COLO668 (cell line): Measurements from ENCODE around the gene CCND2.

Experiments used
- DNase-seq: peaks from one replicate; lab custom pipeline; 2025; ENCODE audit not compliant: unreplicated experiment; lab: John Stamatoyannopoulos, UW

The CCND2 gene

GRCh38 chr12:4256043-4256826, 17.3 kb upstream of the CCND2 start:
- DNase-seq, result no peak

DNA sequence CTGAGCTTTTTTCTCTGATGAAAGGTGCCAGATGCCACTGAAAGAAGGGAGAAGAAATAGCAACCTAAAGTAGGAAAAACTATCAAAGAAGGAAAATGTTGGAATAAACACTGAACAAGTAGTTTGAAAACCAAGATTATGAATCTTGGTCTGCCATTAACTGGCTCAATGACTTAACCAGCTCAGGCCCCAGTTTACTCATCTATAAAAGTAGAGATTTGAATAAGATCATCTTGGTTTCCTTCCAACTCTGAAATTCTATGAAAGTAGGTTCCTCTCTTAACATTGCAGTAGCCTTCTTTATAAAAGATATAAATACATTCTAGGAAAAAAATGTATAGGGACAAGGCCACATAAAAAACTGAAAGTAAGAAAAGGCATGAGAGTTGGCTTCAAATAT, 16.1 kb upstream of the CCND2 start:
- DNase-seq, result no peak

- DNase-seq, result no peak
These were observed 14.5 kb upstream of the CCND2 start for GRCh38 chr12:4259099-4259498.

GRCh38 chr12:4261655-4262054, 11.9 kb upstream of the CCND2 start:
- DNase-seq, result no peak

GRCh38 chr12:4265280-4265679, 8.3 kb upstream of the CCND2 start:
- no peak for DNase-seq

DNA sequence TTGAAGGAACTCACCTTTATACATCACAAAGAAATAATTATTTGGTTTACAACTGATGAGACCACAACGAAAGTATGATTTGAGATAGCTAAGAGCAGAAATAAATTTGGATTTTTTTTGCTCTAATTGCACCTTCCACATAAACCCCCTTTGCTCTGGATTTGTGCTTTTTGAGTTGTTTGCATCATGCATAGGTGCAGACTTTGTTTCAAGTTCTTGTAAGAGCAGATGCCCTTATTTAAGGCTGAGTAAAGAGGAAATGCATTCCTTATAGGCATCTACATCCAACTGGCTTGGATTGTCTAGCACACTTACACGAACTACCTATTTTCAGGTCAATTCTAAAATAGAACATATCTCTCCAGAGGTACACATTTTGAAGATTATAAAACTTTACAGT, 6.6 kb upstream of the CCND2 start:
- no peak for DNase-seq

DNA sequence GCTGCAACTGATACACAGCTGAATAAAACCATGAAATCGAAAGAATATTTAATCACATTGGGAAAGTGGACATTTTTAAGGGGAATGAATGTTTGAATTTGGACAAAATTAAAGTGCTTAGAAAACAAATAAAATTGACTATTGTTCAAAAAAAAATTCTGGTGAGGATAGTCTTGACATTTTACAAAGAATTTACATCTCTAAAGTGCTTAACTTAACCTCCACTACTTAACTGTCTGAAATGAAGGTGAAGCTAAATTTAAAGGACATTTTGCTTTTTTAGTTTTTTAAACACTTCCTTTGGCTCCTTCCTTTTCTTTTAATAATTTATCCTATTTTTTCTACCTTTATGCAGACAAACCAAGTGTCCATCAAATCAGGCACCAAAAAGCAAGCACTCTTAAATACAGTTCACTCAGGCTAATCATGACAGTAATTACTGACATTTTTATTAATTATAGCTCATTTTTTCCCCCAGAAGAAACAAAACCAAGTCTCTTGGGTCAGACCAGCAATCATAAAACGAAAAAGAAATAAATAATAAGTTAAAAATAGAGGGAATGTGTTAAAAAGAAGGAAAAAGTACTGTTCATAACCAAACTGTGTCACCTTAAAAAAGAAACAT, 5.7 kb upstream of the CCND2 start:
- DNase-seq, result no peak

DNA sequence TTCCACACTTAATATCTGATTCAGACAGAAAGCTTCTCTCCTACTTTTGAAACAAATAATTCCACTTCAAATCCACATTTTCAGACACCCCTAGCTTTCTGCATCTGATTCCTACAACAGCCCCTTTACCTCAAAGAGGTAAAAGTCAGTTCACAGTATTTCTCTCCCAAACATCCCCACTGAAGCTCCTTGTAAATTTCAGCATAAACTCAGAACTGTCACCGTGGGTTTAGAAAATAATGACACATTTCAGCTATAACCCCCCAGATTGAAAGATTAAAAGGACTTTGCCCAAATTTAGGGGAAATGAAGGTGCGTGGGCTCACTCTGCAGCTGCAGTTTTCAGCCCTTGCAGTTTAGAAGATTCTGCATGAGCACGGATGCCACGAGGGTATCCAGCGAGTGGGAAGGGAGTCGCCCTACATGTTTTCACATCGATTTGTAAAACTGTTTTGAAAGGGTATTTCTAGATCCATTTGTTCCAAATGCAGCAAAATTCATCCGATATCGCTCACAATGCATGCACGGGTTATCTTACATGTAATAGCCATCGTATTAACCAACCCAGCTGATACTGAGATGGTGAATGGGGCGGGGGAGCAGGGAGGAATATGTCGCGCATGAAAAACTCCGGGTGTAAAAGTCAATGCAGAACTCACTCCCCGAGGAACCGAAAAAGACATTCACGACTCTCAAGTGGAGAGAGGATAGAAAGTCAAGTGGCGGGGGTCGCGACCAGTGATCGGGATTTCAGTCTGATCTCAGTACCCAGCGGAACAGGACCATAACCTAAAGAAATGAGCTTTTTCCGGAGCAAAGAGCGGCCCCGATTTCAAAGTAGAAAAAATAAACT, 5.0 kb upstream of the CCND2 start:
- DNase-seq, result no peak

DNA sequence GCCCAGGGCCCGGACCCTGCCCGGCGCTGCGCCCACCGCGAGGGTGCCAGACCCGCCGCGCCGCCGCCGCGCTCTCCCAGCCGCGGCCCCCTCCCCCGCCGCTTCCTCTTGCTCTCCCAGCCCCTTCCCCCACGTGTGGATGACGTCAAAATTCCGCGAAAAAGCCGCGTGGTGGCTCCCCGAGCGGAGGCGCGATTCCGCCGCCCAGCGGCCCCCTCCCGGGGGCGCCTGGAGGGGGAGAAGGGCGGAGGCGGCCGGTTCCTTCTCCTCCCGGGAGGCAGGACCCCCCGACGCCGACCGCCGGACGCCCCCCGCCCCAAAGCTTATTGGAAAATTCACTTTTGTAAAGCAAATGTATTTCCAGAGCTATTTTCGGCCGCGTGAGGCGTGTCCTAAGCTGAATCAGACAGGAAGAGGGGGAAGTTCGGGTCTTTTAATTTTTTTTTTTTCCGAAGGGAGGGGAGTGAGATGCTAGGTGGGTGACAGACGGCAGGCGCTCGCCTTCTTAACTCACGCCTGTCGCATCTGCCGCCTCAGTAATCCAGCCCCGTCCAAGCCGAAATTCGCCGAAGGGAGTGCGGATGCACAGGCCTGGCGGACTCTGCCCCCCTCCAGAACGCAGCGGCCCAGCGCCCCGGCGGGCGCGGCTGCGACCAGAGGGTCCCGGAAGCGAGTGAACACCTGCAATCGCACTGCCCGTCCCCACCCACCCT, 4.1 kb upstream of the CCND2 start:
- peak; percentile 1 for DNase-seq

DNA sequence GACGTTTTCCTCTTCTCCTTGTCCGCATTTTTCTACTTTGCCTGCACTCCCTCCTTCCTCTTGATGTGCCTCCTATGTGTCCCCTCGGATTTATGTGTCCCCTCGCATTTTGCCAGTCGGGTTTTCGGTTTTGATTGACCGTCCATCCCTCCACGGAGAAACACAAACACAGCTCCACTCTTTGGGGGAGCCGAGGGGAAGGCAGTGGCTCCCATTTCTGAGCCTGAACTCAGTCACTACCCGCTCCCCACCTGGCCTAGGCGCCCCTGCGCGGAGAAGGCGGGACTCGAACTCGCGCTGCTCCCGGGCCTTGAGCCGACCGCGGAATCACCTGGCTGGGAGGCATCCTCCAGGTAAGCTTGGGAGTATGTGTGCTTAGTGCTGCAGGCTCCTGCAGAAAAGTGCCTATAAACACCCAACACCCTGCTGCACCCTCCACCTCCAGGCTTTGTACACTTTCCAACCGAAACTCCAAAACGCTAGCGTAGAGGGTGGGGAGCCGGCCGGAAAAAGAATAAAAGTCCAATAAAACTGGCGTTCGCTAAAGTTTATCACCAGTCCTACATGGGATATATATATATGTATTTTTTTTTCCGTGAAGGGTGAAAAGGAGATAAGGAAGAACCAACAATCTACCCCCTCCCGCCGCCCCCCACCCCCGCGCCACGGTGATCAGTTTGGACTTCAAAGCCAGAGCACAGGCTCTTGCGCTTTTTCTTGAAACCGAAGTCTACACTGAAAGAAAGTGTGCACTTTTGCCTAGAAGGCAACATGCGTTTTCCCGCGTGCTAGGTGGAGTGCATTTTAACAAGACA, 3.3 kb upstream of the CCND2 start:
- no peak for DNase-seq

DNA sequence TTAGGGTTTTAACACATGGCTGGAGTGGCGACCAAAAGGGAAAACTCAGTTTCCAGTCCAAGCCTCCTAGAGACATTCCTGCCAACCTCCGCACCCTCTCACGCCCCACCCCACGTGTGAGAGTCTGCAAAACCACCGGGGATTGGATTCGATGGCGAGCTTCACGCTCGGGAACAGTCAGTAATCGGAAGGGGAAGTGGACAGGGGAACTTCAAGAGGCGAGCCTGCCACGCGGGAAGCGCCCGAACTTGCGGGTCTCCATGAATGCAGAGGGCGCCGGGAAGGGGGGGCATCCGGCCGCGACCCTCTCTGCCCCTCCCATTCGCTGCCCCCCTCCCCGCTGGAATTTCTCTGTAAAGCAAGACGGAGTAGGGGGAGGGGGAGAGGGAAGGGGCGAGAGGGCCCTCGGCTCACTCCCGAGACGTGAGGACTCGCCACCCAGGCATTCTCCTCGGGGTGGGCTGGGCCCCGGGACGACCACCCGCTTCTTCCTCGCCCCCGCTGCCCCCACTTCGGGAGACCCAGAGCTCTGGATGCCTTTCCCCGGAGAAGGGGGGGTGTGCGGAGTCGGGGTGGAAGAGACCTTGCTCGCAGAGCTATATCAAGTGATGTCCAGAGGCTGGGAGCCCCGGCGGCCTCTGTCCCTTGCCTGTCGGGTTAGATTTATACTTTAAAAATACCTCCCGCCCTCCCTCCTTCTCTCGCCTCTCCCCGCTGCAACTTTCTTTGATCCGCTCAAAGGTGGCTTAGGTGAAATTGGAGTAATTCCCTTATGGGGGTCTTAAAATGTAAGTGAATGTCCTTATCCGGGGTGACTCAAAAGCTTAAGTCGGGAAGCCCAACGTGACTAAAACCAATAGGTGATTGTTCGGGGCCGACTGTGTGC, 2.5 kb upstream of the CCND2 start:
- DNase-seq, result no peak

GRCh38 chr12:4271717-4272423, 1.7 kb upstream of the CCND2 start:
- no peak for DNase-seq

DNA sequence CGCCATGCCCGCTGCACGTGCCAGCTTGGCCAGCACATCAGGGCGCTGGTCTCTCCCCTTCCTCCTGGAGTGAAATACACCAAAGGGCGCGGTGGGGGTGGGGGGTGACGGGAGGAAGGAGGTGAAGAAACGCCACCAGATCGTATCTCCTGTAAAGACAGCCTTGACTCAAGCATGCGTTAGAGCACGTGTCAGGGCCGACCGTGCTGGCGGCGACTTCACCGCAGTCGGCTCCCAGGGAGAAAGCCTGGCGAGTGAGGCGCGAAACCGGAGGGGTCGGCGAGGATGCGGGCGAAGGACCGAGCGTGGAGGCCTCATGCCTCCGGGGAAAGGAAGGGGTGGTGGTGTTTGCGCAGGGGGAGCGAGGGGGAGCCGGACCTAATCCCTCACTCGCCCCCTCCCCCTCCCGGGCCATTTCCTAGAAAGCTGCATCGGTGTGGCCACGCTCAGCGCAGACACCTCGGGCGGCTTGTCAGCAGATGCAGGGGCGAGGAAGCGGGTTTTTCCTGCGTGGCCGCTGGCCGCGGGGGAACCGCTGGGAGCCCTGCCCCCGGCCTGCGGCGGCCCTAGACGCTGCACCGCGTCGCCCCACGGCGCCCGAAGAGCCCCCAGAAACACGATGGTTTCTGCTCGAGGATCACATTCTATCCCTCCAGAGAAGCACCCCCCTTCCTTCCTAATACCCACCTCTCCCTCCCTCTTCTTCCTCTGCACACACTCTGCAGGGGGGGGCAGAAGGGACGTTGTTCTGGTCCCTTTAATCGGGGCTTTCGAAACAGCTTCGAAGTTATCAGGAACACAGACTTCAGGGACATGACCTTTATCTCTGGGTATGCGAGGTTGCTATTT, 914 bp upstream of the CCND2 start:
- no peak for DNase-seq

DNA sequence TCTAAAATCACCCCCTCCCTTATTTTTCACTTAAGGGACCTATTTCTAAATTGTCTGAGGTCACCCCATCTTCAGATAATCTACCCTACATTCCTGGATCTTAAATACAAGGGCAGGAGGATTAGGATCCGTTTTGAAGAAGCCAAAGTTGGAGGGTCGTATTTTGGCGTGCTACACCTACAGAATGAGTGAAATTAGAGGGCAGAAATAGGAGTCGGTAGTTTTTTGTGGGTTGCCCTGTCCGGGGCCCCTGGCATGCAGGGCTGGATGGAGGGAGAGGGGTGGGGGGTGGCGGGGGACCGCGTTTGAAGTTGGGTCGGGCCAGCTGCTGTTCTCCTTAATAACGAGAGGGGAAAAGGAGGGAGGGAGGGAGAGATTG, 300 bp upstream of the CCND2 start:
- DNase-seq, result no peak

DNA sequence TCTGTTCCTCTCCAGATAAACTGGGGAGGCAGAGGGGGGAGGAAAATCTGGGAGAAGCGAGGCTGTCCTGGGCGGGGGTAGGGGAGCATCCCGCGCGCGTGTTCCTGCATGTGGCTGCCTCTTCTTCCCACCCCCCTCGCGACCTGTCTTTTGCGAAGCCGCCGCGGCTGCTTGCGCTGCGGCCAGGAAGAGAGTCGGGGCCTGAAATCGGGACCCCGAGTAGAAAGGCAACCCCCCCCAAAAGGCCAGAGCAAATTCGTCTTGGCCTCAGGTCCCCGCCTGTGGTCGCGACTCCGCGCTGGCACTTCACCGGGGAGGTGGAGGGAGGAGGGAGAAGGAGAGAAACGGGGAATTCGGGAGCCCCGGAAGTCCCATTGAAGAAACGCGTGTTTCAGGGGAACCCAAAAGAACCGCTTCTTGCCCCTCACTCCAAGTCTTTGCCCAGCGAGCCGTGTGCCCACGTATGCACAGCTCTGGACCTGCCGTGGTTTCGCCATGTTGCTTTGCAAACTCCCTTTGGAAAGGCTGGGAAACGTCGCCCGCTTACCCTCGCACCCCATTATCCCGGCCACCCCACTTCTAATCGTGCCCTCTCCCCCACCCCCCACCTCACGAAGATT, 944 bp downstream of the CCND2 start:
- no peak for DNase-seq

DNA sequence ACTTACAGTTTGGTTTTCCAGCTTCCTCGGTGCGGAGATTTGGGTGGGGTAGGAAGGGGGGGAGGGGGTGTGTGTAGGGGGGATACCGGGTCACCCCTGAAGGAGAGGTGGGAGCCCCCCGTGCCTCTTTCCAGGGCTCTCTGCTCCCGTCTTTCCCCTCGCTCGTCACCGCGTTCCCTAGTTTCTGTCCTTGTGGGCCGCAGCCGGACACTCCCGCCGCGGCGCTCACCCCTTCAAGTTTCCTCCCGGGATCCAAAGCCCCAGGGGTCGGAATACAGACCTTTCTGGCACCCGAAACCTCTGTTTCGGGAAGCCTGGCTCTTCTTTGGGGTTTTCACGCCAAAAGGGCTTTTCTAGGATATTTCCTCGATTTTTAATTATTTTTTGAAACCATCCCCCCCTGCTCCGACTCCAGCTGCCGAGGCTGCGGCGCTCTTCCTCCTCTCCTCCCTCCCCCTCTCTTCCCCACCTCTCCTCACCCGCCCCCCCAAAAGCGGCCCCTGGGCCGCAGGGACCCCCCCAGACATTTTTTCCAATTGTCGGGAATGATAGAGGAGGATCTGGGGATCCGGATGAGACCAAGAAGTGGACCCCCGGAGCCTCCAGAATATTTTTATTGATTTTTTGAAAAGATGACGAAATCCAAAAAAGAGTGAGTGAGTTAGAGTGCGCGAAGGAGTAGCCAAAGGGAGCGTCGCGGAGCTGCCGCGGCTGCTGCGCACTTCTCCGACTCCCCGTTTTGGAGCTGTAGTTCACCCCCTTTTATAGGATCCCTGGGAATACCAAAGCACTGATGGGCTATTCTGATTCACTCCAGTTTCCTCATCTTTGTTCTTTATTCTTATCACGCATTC, 1.7 kb downstream of the CCND2 start:
- DNase-seq, result no peak

GRCh38 chr12:4275870-4276301, 2.3 kb downstream of the CCND2 start:
- no peak for DNase-seq
